Thyroid gland (tissue), 4 donors: ENCODE results near the gene WDR27. TPM values are rescaled to one million over a fixed set of nuclear protein-coding genes. Genes with fewer than 3 reads are reported as not detected.

ENCODE experiments used
- DNase-seq, 2 donors: peaks; one replicate each; pipeline ENCODE4 v3.0.0-alpha.2; 2019
- H3K27ac ChIP-seq, 3 donors: fragments of 200-600 bp; sonication (generic); 1 replicate in 2 of 3; 2 replicates in 1 of 3; pipeline ENCODE4 v1.5.1; 2016 to 2019; ENCODE audit warnings: mild to moderate bottlenecking in 1 of 3, moderate library complexity in 1 of 3
- H3K27me3 ChIP-seq: fragments of 200-600 bp; sonication (generic); one replicate; pipeline ENCODE4 v1.5.1; 2019
- H3K36me3 ChIP-seq, 2 donors: fragments of 200-600 bp; sonication (generic); one replicate each; pipeline ENCODE4 v1.5.1; 2016 to 2019
- H3K4me1 ChIP-seq, 2 donors: fragments of 200-600 bp; sonication (generic); one replicate each; pipeline ENCODE4 v1.5.1; 2017 to 2019
- H3K4me3 ChIP-seq, 3 donors: fragments of 200-600 bp; sonication (generic); replicated peaks in 1 of 3; 1 replicate in 2 of 3; 2 replicates in 1 of 3; pipeline ENCODE4 v1.5.1; 2016; ENCODE audit warnings: mild to moderate bottlenecking in 1 of 3
- H3K9me3 ChIP-seq: fragments of 200-600 bp; sonication (generic); one replicate; pipeline ENCODE4 v1.5.1; 2017
- CTCF ChIP-seq, 6 experiments: fragments of 200-600 bp in 3 of 6; fragments of 450-650 bp in 3 of 6; sonication (generic) in 3 of 6; IDR thresholded peaks; one replicate each; pipeline ENCODE4 v1.5.1; 2016 to 2019; ENCODE audit warnings: antibody characterized with exemption in 6 of 6, mild to moderate bottlenecking in 2 of 6, inconsistent platforms in 1 of 6, moderate library complexity in 1 of 6
- POLR2A ChIP-seq, 2 donors: fragments of 450-650 bp; IDR thresholded peaks; one replicate each; pipeline ENCODE4 v1.6.1; 2017; ENCODE audit warnings: antibody characterized with exemption in 2 of 2, mild to moderate bottlenecking in 2 of 2, moderate library complexity in 1 of 2
- WGBS, 2 donors: methylation state at CpG; one replicate each; pipeline ENCODE4 v1.1.5; 2017; 5-methylcytosine and 5-hydroxymethylcytosine counted together
- intact Hi-C: fragments of 100-400 bp; cut with DNase I; formaldehyde crosslinking; loops from one replicate; pipeline ENCODE4 v1.15.1; 2023
- total RNA-seq, 4 donors: library from RNA; depleted of rRNA; stranded (reverse); fragments of >200 nt; gene quantifications; one replicate each; pipeline ENCODE4 v1.2.3, GENCODE V29; 2016

The WDR27 gene
- total RNA-seq, 4 donors from 2014 or later: 48.9 to 74.6 (median 51.8) TPM

- peaks cover under 1 to 2% of the 10 kb centered on the region in 2 donors for H3K4me1 ChIP-seq
- H3K4me3 ChIP-seq: no peak overlapping the region
- H3K27ac ChIP-seq: no peak overlapping the region
- 67 to 72% methylated on average over 6 of the region's 6 CpGs for WGBS, 2 donors
- no peaks in the 10 kb centered on the region for H3K27me3 ChIP-seq
- no peaks in the 10 kb centered on the region for H3K9me3 ChIP-seq
- intact Hi-C loops: no loop called here
- no peaks in the 10 kb centered on the region for H3K36me3 ChIP-seq
- TF ChIP-seq CTCF (IDR thresholded peaks at IDR 0.05) (no peak), POLR2A (IDR thresholded peaks at IDR 0.05) (no peak)
- DNase-seq: no peak
Measured at GRCh38 chr6:169583886-169584541, 117.8 kb downstream of the WDR27 start.

GRCh38 chr6:169579407-169580111 lies 122.3 kb downstream of the WDR27 start:
- Histone ChIP-seq H3K27me3 (no peaks in the 10 kb centered on the region), H3K9me3 (no peaks in the 10 kb centered on the region), H3K36me3 (no peaks in the 10 kb centered on the region), H3K4me3 (no peak overlapping the region), H3K27ac (no peak overlapping the region), H3K4me1 (peaks cover 5 to 16% of the 10 kb centered on the region in 2 donors)
- TF ChIP-seq POLR2A (IDR thresholded peaks at IDR 0.05) (no peak), CTCF (IDR thresholded peaks at IDR 0.05) (no peak)
- WGBS, 2 donors: 95 to 97% methylated on average over 7 of the region's 7 CpGs
- intact Hi-C loops: no loop called here
- no peak for DNase-seq

- no peaks in the 10 kb centered on the region for H3K27me3 ChIP-seq
- intact Hi-C loops: no loop called here
- H3K9me3 ChIP-seq: no peaks in the 10 kb centered on the region
- peak overlapping the region in 2 of 3 donors; percentile 56 for H3K27ac ChIP-seq
- H3K4me1 ChIP-seq: peaks cover 5 to 16% of the 10 kb centered on the region in 2 donors
- H3K4me3 ChIP-seq: no peak overlapping the region
- TF ChIP-seq POLR2A (IDR thresholded peaks at IDR 0.05): no peak
- peak in 2 of 6 experiments; percentile 38 to 39 for TF ChIP-seq CTCF (IDR thresholded peaks at IDR 0.05)
- WGBS, 2 donors: 35 to 45% methylated on average over 14 of the region's 14 CpGs
- no peaks in the 10 kb centered on the region for H3K36me3 ChIP-seq
- peak; percentile 64 to 72 for DNase-seq
Measured at GRCh38 chr6:169577974-169578373, 123.9 kb downstream of the WDR27 start.

- WGBS, 2 donors: 83 to 90% methylated on average over 37 to 38 of the region's 38 CpGs
- intact Hi-C loops: no loop called here
- no peaks in the 10 kb centered on the region for H3K9me3 ChIP-seq
- no peaks in the 10 kb centered on the region for H3K36me3 ChIP-seq
- H3K4me1 ChIP-seq: peaks cover 5 to 16% of the 10 kb centered on the region in 2 donors
- no peak for DNase-seq
- H3K4me3 ChIP-seq: no peak overlapping the region
- TF ChIP-seq CTCF (IDR thresholded peaks at IDR 0.05): no peak
- no peak for TF ChIP-seq POLR2A (IDR thresholded peaks at IDR 0.05)
- no peaks in the 10 kb centered on the region for H3K27me3 ChIP-seq
- H3K27ac ChIP-seq: peak overlapping the region in 1 of 3 donors; percentile 56
Measured at GRCh38 chr6:169577236-169577635, 124.6 kb downstream of the WDR27 start.

- TF ChIP-seq CTCF (IDR thresholded peaks at IDR 0.05): no peak
- no peak for TF ChIP-seq POLR2A (IDR thresholded peaks at IDR 0.05)
- H3K4me1 ChIP-seq: peaks cover 5 to 16% of the 10 kb centered on the region in 2 donors
- 94% methylated on average over 5 of the region's 5 CpGs for WGBS, 2 donors
- intact Hi-C loops: no loop called here
- no peaks in the 10 kb centered on the region for H3K27me3 ChIP-seq
- H3K27ac ChIP-seq: no peak overlapping the region
- DNase-seq: no peak
- H3K9me3 ChIP-seq: no peaks in the 10 kb centered on the region
- no peaks in the 10 kb centered on the region for H3K36me3 ChIP-seq
- no peak overlapping the region for H3K4me3 ChIP-seq
Measured at GRCh38 chr6:169575821-169576220, 126.0 kb downstream of the WDR27 start.
